Stimulated activated CD8-positive, alpha-beta memory T cell treated with anti-CD3 and anti-CD28 coated beads, Interleukin-15, amount 100 ng/mL, for 4 hours (primary cell): ENCODE results near the gene LEUTX.

Experiments
- DNase-seq, 2 donors: peaks; one replicate each; pipeline ENCODE4 v3.0.0-alpha.2; 2020; ENCODE audit warnings: low read depth in 2 of 2

The LEUTX gene

GRCh38 chr19:39824143-39825092 lies 45.8 kb downstream of the LEUTX start:
- peak; percentile 56 to 76 for DNase-seq

- no peak for DNase-seq
These were observed 46.4 kb downstream of the LEUTX start for GRCh38 chr19:39825093-39825463.

- no peak for DNase-seq
These were observed 47.0 kb downstream of the LEUTX start for GRCh38 chr19:39825531-39826076.

GRCh38 chr19:39826311-39826945 lies 47.8 kb downstream of the LEUTX start:
- DNase-seq: no peak

- DNase-seq: no peak
These were observed 48.6 kb downstream of the LEUTX start for GRCh38 chr19:39827216-39827615.

- DNase-seq: no peak
These were observed 49.5 kb downstream of the LEUTX start for GRCh38 chr19:39828015-39828653.

- DNase-seq: no peak
These were observed 50.0 kb downstream of the LEUTX start for GRCh38 chr19:39828654-39829032.

GRCh38 chr19:39829702-39830275 lies 51.1 kb downstream of the LEUTX start:
- no peak for DNase-seq

GRCh38 chr19:39830406-39830805 lies 51.8 kb downstream of the LEUTX start:
- DNase-seq: no peak

GRCh38 chr19:39830847-39831246 lies 52.2 kb downstream of the LEUTX start:
- no peak for DNase-seq

- no peak for DNase-seq
These were observed 53.0 kb downstream of the LEUTX start for GRCh38 chr19:39831679-39832078.

GRCh38 chr19:39832341-39833083 lies 53.9 kb downstream of the LEUTX start:
- no peak for DNase-seq

GRCh38 chr19:39833160-39833463 lies 54.5 kb downstream of the LEUTX start:
- DNase-seq: no peak

- DNase-seq: peak; percentile 91 to 93
These were observed 55.0 kb downstream of the LEUTX start, which contains the start of gene DYRK1B for GRCh38 chr19:39833464-39834286. Gene DYRK1B (minus strand): TSS chr19:39834162. CDS start chr19:39831867, 2,295 bp downstream.

GRCh38 chr19:39834287-39834841 lies 55.7 kb downstream of the LEUTX start:
- no peak for DNase-seq
